ENCODE measurements around the gene CBFB. TPM values are rescaled to one million over a fixed set of nuclear protein-coding genes. Genes with fewer than 3 reads are reported as not detected.
A peak's percentile ranks its signal among the peaks of the same experiment; 100 is the strongest.

Gene CBFB
- total and polyA plus RNA-seq, 9 of the 15 experiments (the other 6 are each of a cell fraction or from before 2014, with no cell fraction given), result 22.0 to 112 (median 66.5) TPM

- TF ChIP-seq ATF2 (CRISPR knock-in tag; IDR thresholded peaks at IDR 0.05) (no peak), DIDO1 (tag; IDR thresholded peaks at IDR 0.05; ENCODE audit: low read depth) (no peak), ZNF436 (CRISPR knock-in tag; IDR thresholded peaks at IDR 0.05) (no peak), ID3 (CRISPR knock-in tag; IDR thresholded peaks at IDR 0.05) (no peak), ID3 (tag; IDR thresholded peaks at IDR 0.05) (peak; percentile 51; the same call in 1 of the 2 replicates), HMGN3 (IDR thresholded peaks at IDR 0.05; ENCODE audit: borderline replicate concordance, extremely low read depth, insufficient read length, low read depth, low read length) (peak; percentile 54), STAG1 (CRISPR knock-in tag; IDR thresholded peaks at IDR 0.05; ENCODE audit: borderline replicate concordance) (0 out of 2 replicates have a peak, but pooled peaks have one; percentile 11), NUFIP1 (IDR thresholded peaks at IDR 0.05; ENCODE audit: partially characterized antibody) (no peak), ZNF232 (CRISPR knock-in tag; IDR thresholded peaks at IDR 0.05) (no peak), KDM4B (IDR thresholded peaks at IDR 0.05; ENCODE audit: borderline replicate concordance in 2 of 2, low read depth in 1 of 2) (no peak), ZNF609 (CRISPR knock-in tag; IDR thresholded peaks at IDR 0.05; ENCODE audit: borderline replicate concordance) (no peak), HMBOX1 (IDR thresholded peaks at IDR 0.05) (no peak), NFE2L1 (tag; IDR thresholded peaks at IDR 0.05; ENCODE audit: borderline replicate concordance, low read depth) (no peak), GMEB1 (CRISPR knock-in tag; IDR thresholded peaks at IDR 0.05) (0 out of 2 replicates have a peak, but pooled peaks have one; percentile 22), MLLT1 (IDR thresholded peaks at IDR 0.05) (no peak)
Observed at GRCh38 chr16:67029254-67030096, 526 bp downstream of the CBFB start (continued).
